ENCODE data around the gene CTRL. TPM values are rescaled to one million over a fixed set of nuclear protein-coding genes. Genes with fewer than 3 reads are reported as not detected.

The CTRL gene
- total RNA-seq, 1 donor from 2014 or later = 0.98 TPM

DNA sequence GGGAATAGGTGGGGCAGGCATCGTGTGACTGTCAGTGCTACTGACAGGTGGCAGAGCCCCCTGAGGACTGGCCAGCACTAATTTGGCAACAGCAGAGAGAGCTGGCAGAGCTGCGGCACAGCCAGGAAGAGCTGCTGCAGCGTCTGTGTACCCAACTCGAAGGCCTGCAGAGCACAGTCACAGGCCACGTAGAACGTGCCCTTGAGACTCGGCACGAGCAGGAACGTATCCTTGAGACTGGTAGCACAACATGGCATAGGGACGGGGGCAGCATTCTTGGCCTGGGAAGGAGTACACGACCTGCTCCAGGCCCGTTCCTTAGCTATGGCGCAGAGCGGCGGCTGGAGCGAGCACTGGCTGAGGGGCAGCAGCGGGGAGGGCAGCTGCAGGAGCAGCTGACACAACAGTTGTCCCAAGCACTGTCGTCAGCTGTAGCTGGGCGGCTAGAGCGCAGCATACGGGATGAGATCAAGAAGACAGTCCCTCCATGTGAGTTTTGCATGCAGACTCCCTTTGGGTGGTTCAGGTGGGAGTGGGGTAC is 50.0 kb downstream of the CTRL start:
- no peak for ATAC-seq
- intact Hi-C loops (cut with DNase I) = loop anchor here (5.0 kb wide), 1 partner anchor 46 kb away; no protein-coding TSS in a partner anchor

GRCh38 chr16:67880584-67880983 is 51.1 kb downstream of the CTRL start:
- no peak for DNase-seq (ENCODE audit: low spot score)
- ATAC-seq = no peak
- intact Hi-C loops (cut with DNase I) = loop anchor here (5.0 kb wide), 1 partner anchor 47 kb away; no protein-coding TSS in a partner anchor

More for the DNA sequence above, 50.0 kb downstream of the CTRL start:
- no peak for DNase-seq (ENCODE audit: low spot score)

- ATAC-seq = no peak
- no peak for DNase-seq (ENCODE audit: low spot score)
- intact Hi-C loops (cut with DNase I) = loop anchor here (5.0 kb wide), 1 partner anchor 47 kb away; no protein-coding TSS in a partner anchor
Observed at GRCh38 chr16:67879936-67880335, 51.7 kb downstream of the CTRL start.

Other genes with a start within 250 kb of the CTRL start
- gene GFOD2, start 212.5 kb downstream of the CTRL start, total RNA-seq = 16.8 TPM
- 21.7 TPM for gene RANBP10, start 125.3 kb downstream of the CTRL start, total RNA-seq
- 1.5 TPM for gene TSNAXIP1, start 125.0 kb downstream of the CTRL start, total RNA-seq
- gene THAP11, start 89.5 kb downstream of the CTRL start, total RNA-seq = 22.7 TPM
- gene NUTF2, start 84.9 kb downstream of the CTRL start, total RNA-seq = 59.2 TPM
- gene CENPT, start 84.2 kb downstream of the CTRL start, total RNA-seq = 45.1 TPM
- 40.2 TPM for gene EDC4, start 58.8 kb downstream of the CTRL start, total RNA-seq
- 1.6 TPM for gene NRN1L, start 47.0 kb downstream of the CTRL start, total RNA-seq
- 27.4 TPM for gene PSKH1, start 38.6 kb downstream of the CTRL start, total RNA-seq
- gene PSMB10, start 5.0 kb upstream of the CTRL start, total RNA-seq = 35.3 TPM
- 46.2 TPM for gene LCAT, start 12.3 kb upstream of the CTRL start, total RNA-seq
- 115 TPM for gene SLC12A4, start 36.8 kb upstream of the CTRL start, total RNA-seq
- gene DPEP3, start 48.6 kb upstream of the CTRL start, total RNA-seq = not detected
- gene DPEP2, start 67.6 kb upstream of the CTRL start, total RNA-seq = 4.4 TPM
- gene DPEP2NB, start 84.0 kb upstream of the CTRL start, total RNA-seq = not detected
- gene DDX28, start 91.4 kb upstream of the CTRL start, total RNA-seq = 6.3 TPM
- gene DUS2, start 91.4 kb upstream of the CTRL start, total RNA-seq = 14.7 TPM
- gene NFATC3, start 153.5 kb upstream of the CTRL start, total RNA-seq = 66.4 TPM

All from sciatic nerve (tissue), 2 donors.